Measurements from ENCODE around the gene ACVR1.

ACVR1 gene

DNA sequence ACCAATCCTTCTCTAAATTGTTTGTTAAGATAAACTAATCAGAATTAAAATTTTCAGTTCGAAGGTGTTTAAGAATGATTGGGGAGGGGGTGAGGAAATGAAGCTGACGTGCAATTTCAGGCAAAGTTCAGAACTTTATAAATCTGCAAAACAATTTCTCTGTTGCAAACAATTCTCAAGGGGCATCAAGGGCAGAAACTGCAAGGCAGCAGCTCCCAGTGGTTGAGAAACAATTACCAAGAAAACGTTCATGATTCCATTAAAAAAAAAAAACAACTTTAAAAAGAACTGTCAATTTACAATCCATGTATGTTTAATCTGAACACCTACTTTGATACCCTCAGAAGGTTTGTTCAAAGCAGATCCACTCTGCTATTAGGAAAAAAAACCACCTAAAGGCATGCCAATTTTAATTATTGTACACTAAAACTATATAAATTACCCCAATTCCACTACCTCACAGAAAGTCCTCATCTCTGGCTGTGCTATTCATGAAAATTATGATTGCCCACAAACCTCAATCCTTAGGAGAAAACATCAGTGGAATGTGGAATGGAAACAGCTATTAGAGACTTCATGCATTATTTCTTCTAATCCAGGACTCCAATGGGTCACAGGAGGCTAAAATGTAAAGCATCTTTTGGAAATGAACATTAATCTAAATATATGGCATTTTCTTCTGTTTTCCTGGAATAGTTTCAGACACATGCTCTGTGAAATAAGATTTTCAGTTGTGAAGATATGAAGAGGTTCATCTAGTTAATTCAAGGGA, 127.6 kb downstream of the ACVR1 start:
- Histone ChIP-seq H3K9ac (ENCODE audit: low read depth, low read length, poor library complexity) (no peak overlapping the region), H2AK5ac (ENCODE audit: low read depth, low read length) (no peak overlapping the region), H2AFZ (ENCODE audit: low read length) (no peak overlapping the region), H4K91ac (ENCODE audit: low read depth, low read length, poor library complexity) (no peak overlapping the region), H3K36me3 (replicated peaks in 1 of 2; ENCODE audit: control insufficient read depth in 2 of 2, insufficient read depth in 2 of 2, low read length in 2 of 2) (peaks cover 0 to 9% of the 10 kb centered on the region in 2 donors), H2BK5ac (ENCODE audit: low read length) (no peak overlapping the region), H3K4me1 (ENCODE audit: control insufficient read depth in 2 of 2, insufficient read depth in 1 of 2, low read depth in 1 of 2, low read length in 2 of 2) (no peaks in the 10 kb centered on the region), H3K4me3 (ENCODE audit: low read length in 2 of 2) (no peak overlapping the region), H3K4me2 (ENCODE audit: insufficient read depth, low read length, poor library complexity, severe bottlenecking) (no peak overlapping the region), H2BK120ac (ENCODE audit: low read depth, low read length) (no peak overlapping the region), H3K27me3 (ENCODE audit: control insufficient read depth in 3 of 3, insufficient read depth in 3 of 3, low read depth in 1 of 3, low read length in 3 of 3) (no peaks in the 10 kb centered on the region), H3K79me1 (ENCODE audit: low read depth, low read length) (no peaks in the 10 kb centered on the region), H2BK15ac (ENCODE audit: low read length) (no peak overlapping the region), H3K9me3 (replicated peaks in 1 of 2; ENCODE audit: control insufficient read depth in 2 of 2, insufficient read depth in 1 of 2, low read depth in 1 of 2, low read length in 2 of 2) (peaks cover 0 to 5% of the 10 kb centered on the region in 2 donors), H4K8ac (ENCODE audit: low read depth, low read length) (no peak overlapping the region), H3K4ac (ENCODE audit: low read length) (no peak overlapping the region), H3K14ac (ENCODE audit: low read length) (no peak overlapping the region), H3K23ac (ENCODE audit: low read depth, low read length, poor library complexity) (no peak overlapping the region), H3K27ac (replicated peaks; ENCODE audit: low read length) (no peak overlapping the region), H3K18ac (ENCODE audit: low read length) (no peak overlapping the region), H2BK12ac (ENCODE audit: low read length) (no peak overlapping the region)
- no peak for DNase-seq (ENCODE audit: low spot score)
- 100% methylated on average over 1 of the region's 3 CpGs; no CpG with 5 or more reads in 1 of the 2 donors for WGBS, 2 donors (ENCODE audit: extremely low coverage in 2 of 2, insufficient read length in 2 of 2, insufficient replicate concordance in 1 of 2)

DNA sequence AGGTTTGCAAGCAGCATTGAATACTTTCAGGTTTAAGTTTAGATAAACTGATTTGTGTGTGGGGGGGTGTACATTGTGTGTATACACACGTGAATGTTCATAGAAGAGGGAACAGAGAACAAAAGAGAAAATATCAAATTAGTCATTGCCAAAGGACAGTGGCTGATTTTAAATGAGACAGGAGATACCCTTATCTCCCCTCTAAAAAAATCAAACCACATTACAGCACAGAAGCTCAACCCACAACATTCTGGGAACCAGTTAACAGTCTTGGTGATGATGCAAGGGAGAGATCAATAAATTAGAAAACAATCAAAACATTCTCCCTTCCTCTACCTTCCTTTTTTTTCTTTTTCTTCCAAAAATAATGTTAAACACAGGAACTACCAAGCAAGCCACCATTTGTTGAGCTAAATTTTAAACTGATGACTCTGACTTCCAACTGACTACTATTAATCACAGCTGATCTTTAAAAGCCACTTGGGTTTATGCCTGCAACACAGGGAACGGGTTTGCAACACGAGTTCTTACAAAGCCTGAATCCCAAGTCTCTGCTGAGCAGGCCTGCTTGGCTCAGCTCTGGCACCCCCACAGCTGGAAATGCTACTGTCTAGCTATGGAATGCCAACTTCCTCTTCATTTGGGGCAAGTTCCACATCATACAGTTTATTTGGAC, 128.3 kb downstream of the ACVR1 start:
- no peak overlapping the region for H3K23ac ChIP-seq (ENCODE audit: low read depth, low read length, poor library complexity)
- H4K8ac ChIP-seq (ENCODE audit: low read depth, low read length): no peak overlapping the region
- DNase-seq (ENCODE audit: low spot score): no peak
- no peak overlapping the region for H2BK120ac ChIP-seq (ENCODE audit: low read depth, low read length)
- no peak overlapping the region for H2AK5ac ChIP-seq (ENCODE audit: low read depth, low read length)
- peaks cover 0 to 5% of the 10 kb centered on the region in 2 donors for H3K9me3 ChIP-seq (replicated peaks in 1 of 2; ENCODE audit: control insufficient read depth in 2 of 2, insufficient read depth in 1 of 2, low read depth in 1 of 2, low read length in 2 of 2)
- no peak overlapping the region for H2BK15ac ChIP-seq (ENCODE audit: low read length)
- no peak overlapping the region for H3K27ac ChIP-seq (replicated peaks; ENCODE audit: low read length)
- H3K36me3 ChIP-seq (replicated peaks in 1 of 2; ENCODE audit: control insufficient read depth in 2 of 2, insufficient read depth in 2 of 2, low read length in 2 of 2): peaks cover 0 to 9% of the 10 kb centered on the region in 2 donors
- no peak overlapping the region for H3K14ac ChIP-seq (ENCODE audit: low read length)
- H3K4me2 ChIP-seq (ENCODE audit: insufficient read depth, low read length, poor library complexity, severe bottlenecking): no peak overlapping the region
- H2BK12ac ChIP-seq (ENCODE audit: low read length): no peak overlapping the region
- no peak overlapping the region for H4K91ac ChIP-seq (ENCODE audit: low read depth, low read length, poor library complexity)
- no peaks in the 10 kb centered on the region for H3K4me1 ChIP-seq (ENCODE audit: control insufficient read depth in 2 of 2, insufficient read depth in 1 of 2, low read depth in 1 of 2, low read length in 2 of 2)
- H2BK5ac ChIP-seq (ENCODE audit: low read length): no peak overlapping the region
- no peak overlapping the region for H3K18ac ChIP-seq (ENCODE audit: low read length)
- H3K79me1 ChIP-seq (ENCODE audit: low read depth, low read length): no peaks in the 10 kb centered on the region
- no CpG with 5 or more reads among the region's 3 CpGs for WGBS, 2 donors (ENCODE audit: extremely low coverage in 2 of 2, insufficient read length in 2 of 2, insufficient replicate concordance in 1 of 2)
- H3K27me3 ChIP-seq (ENCODE audit: control insufficient read depth in 3 of 3, insufficient read depth in 3 of 3, low read depth in 1 of 3, low read length in 3 of 3): no peaks in the 10 kb centered on the region
- no peak overlapping the region for H3K4ac ChIP-seq (ENCODE audit: low read length)
- no peak overlapping the region for H3K9ac ChIP-seq (ENCODE audit: low read depth, low read length, poor library complexity)
- H2AFZ ChIP-seq (ENCODE audit: low read length): no peak overlapping the region
- H3K4me3 ChIP-seq (ENCODE audit: low read length in 2 of 2): no peak overlapping the region

- H3K27me3 ChIP-seq (ENCODE audit: control insufficient read depth in 3 of 3, insufficient read depth in 3 of 3, low read depth in 1 of 3, low read length in 3 of 3): no peaks in the 10 kb centered on the region
- no peak for DNase-seq (ENCODE audit: low spot score)
Observed at GRCh38 chr2:157747280-157747679, 128.8 kb downstream of the ACVR1 start.

DNA sequence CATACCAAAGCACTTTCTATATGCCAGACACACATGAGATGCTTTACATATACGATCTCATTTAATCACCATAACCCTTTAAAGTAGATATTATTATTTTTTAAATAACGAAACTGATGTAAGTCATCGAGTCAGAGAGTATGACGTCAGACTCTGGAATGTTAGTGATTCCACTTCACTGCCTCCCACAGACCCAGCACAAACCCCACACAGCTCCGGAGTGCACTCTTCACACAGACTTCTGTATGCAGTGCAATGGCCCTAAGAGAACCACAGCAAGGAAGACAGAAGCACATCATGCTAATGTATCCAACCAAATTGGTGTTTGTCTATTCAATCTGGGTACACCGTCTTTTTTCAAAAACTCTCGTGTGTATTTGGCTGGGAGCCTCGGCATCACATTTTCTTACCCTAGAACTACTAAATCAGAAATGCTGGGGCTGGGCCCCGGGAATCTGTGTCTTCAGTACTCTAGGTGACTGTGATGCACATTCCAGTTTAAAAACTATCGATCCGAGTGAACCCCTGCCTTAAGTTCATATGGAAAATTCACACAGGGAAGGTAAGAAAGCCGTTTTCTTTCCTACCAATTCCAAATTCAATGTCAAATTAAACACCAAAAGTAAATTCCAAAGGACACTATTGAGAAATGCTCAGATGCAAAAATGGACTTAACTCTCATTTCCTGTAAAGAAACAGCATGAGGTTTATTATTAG, 129.7 kb downstream of the ACVR1 start:
- no peak overlapping the region for H3K9ac ChIP-seq (ENCODE audit: low read depth, low read length, poor library complexity)
- H3K79me1 ChIP-seq (ENCODE audit: low read depth, low read length): no peaks in the 10 kb centered on the region
- peaks cover 0 to 4% of the 10 kb centered on the region in 2 donors for H3K9me3 ChIP-seq (replicated peaks in 1 of 2; ENCODE audit: control insufficient read depth in 2 of 2, insufficient read depth in 1 of 2, low read depth in 1 of 2, low read length in 2 of 2)
- H2BK120ac ChIP-seq (ENCODE audit: low read depth, low read length): no peak overlapping the region
- H4K8ac ChIP-seq (ENCODE audit: low read depth, low read length): no peak overlapping the region
- no peaks in the 10 kb centered on the region for H3K4me1 ChIP-seq (ENCODE audit: control insufficient read depth in 2 of 2, insufficient read depth in 1 of 2, low read depth in 1 of 2, low read length in 2 of 2)
- H3K27ac ChIP-seq (replicated peaks; ENCODE audit: low read length): no peak overlapping the region
- no peak overlapping the region for H2AK5ac ChIP-seq (ENCODE audit: low read depth, low read length)
- H2BK12ac ChIP-seq (ENCODE audit: low read length): no peak overlapping the region
- no peak overlapping the region for H3K4me3 ChIP-seq (ENCODE audit: low read length in 2 of 2)
- no peak overlapping the region for H2BK5ac ChIP-seq (ENCODE audit: low read length)
- H3K14ac ChIP-seq (ENCODE audit: low read length): no peak overlapping the region
- H2AFZ ChIP-seq (ENCODE audit: low read length): no peak overlapping the region
- H2BK15ac ChIP-seq (ENCODE audit: low read length): no peak overlapping the region
- no peak overlapping the region for H4K91ac ChIP-seq (ENCODE audit: low read depth, low read length, poor library complexity)
- no peak overlapping the region for H3K23ac ChIP-seq (ENCODE audit: low read depth, low read length, poor library complexity)
- H3K18ac ChIP-seq (ENCODE audit: low read length): no peak overlapping the region
- DNase-seq (ENCODE audit: low spot score): no peak
- H3K36me3 ChIP-seq (replicated peaks in 1 of 2; ENCODE audit: control insufficient read depth in 2 of 2, insufficient read depth in 2 of 2, low read length in 2 of 2): peaks cover 0 to 5% of the 10 kb centered on the region in 2 donors
- no peaks in the 10 kb centered on the region for H3K27me3 ChIP-seq (ENCODE audit: control insufficient read depth in 3 of 3, insufficient read depth in 3 of 3, low read depth in 1 of 3, low read length in 3 of 3)
- no peak overlapping the region for H3K4ac ChIP-seq (ENCODE audit: low read length)
- no peak overlapping the region for H3K4me2 ChIP-seq (ENCODE audit: insufficient read depth, low read length, poor library complexity, severe bottlenecking)
- no CpG with 5 or more reads among the region's 12 CpGs for WGBS, 2 donors (ENCODE audit: extremely low coverage in 2 of 2, insufficient read length in 2 of 2, insufficient replicate concordance in 1 of 2)

More at GRCh38 chr2:157747280-157747679, 128.8 kb downstream of the ACVR1 start:
- WGBS, 2 donors (ENCODE audit: extremely low coverage in 2 of 2, insufficient read length in 2 of 2, insufficient replicate concordance in 1 of 2): no CpG with 5 or more reads among the region's 3 CpGs
- H3K4me3 ChIP-seq (ENCODE audit: low read length in 2 of 2): no peak overlapping the region
- H2AK5ac ChIP-seq (ENCODE audit: low read depth, low read length): no peak overlapping the region
- no peak overlapping the region for H2BK5ac ChIP-seq (ENCODE audit: low read length)
- no peaks in the 10 kb centered on the region for H3K4me1 ChIP-seq (ENCODE audit: control insufficient read depth in 2 of 2, insufficient read depth in 1 of 2, low read depth in 1 of 2, low read length in 2 of 2)
- H3K27ac ChIP-seq (replicated peaks; ENCODE audit: low read length): no peak overlapping the region
- peaks cover 0 to 5% of the 10 kb centered on the region in 2 donors for H3K9me3 ChIP-seq (replicated peaks in 1 of 2; ENCODE audit: control insufficient read depth in 2 of 2, insufficient read depth in 1 of 2, low read depth in 1 of 2, low read length in 2 of 2)
- H3K4me2 ChIP-seq (ENCODE audit: insufficient read depth, low read length, poor library complexity, severe bottlenecking): no peak overlapping the region
- no peak overlapping the region for H2BK15ac ChIP-seq (ENCODE audit: low read length)
- no peak overlapping the region for H2BK120ac ChIP-seq (ENCODE audit: low read depth, low read length)
- no peak overlapping the region for H3K9ac ChIP-seq (ENCODE audit: low read depth, low read length, poor library complexity)
- H3K23ac ChIP-seq (ENCODE audit: low read depth, low read length, poor library complexity): no peak overlapping the region
- no peak overlapping the region for H3K18ac ChIP-seq (ENCODE audit: low read length)
- no peak overlapping the region for H2AFZ ChIP-seq (ENCODE audit: low read length)
- no peak overlapping the region for H4K91ac ChIP-seq (ENCODE audit: low read depth, low read length, poor library complexity)
- no peak overlapping the region for H3K4ac ChIP-seq (ENCODE audit: low read length)
- H3K36me3 ChIP-seq (replicated peaks in 1 of 2; ENCODE audit: control insufficient read depth in 2 of 2, insufficient read depth in 2 of 2, low read length in 2 of 2): peaks cover 0 to 9% of the 10 kb centered on the region in 2 donors
- no peak overlapping the region for H2BK12ac ChIP-seq (ENCODE audit: low read length)
- no peak overlapping the region for H3K14ac ChIP-seq (ENCODE audit: low read length)
- H3K79me1 ChIP-seq (ENCODE audit: low read depth, low read length): no peaks in the 10 kb centered on the region
- no peak overlapping the region for H4K8ac ChIP-seq (ENCODE audit: low read depth, low read length)
